MM.1S (cell line): Measurements from ENCODE around the gene YWHAE.

Experiments
- CTCF ChIP-seq: fragments of 300-600 bp; sonication (generic); IDR thresholded peaks from 2 replicates; pipeline ENCODE4 v1.5.1; 2016; ENCODE audit warnings: antibody characterized with exemption, low read length, mixed read lengths
- EZH2 ChIP-seq: fragments of 300-600 bp; sonication (generic); optimal IDR thresholded peaks from 2 replicates; pipeline ENCODE3; 2017; ENCODE audit warnings: low read depth, mild to moderate bottlenecking, antibody characterized with exemption, low read length, mixed read lengths
- EZH2phosphoT487 ChIP-seq: fragments of 300-600 bp; sonication (generic); IDR thresholded peaks from 2 replicates; pipeline ENCODE4 v1.6.1; 2018; ENCODE audit warnings: antibody characterized with exemption, low read length

GRCh38 chr17:1343554-1343953 lies 56.5 kb downstream of the YWHAE start:
- no peak for TF ChIP-seq CTCF
- no peak for TF ChIP-seq EZH2
- TF ChIP-seq EZH2phosphoT487, result no peak
